Mesothelial cell of epicardium (in vitro differentiated cells): Measurements from ENCODE around the gene PLEKHH1. TPM values are rescaled to one million over a fixed set of nuclear protein-coding genes. Genes with fewer than 3 reads are reported as not detected.

Source experiments
- DNase-seq, 2 experiments: peaks; one replicate each; pipeline ENCODE4 v3.0.0; 2021; ENCODE audit warnings: low spot score in 2 of 2; ENCODE audit not compliant: unreplicated experiment in 2 of 2
- H3K27ac Mint-ChIP-seq: 2 replicates; pipeline ENCODE4 v1.8.0; 2021; ENCODE audit warnings: mixed read lengths
- H3K27me3 Mint-ChIP-seq: 2 replicates; pipeline ENCODE4 v1.8.0; 2021; ENCODE audit warnings: low read depth, mixed read lengths
- H3K36me3 Mint-ChIP-seq: 2 replicates; pipeline ENCODE4 v1.8.0; 2021; ENCODE audit warnings: mixed read lengths
- H3K4me1 Mint-ChIP-seq: 2 replicates; pipeline ENCODE4 v1.8.0; 2021; ENCODE audit warnings: mixed read lengths
- H3K4me3 Mint-ChIP-seq: 2 replicates; pipeline ENCODE4 v1.8.0; 2021; ENCODE audit warnings: mild to moderate bottlenecking, moderate library complexity, mixed read lengths
- H3K9me3 Mint-ChIP-seq: 2 replicates; pipeline ENCODE4 v1.8.0; 2021; ENCODE audit warnings: mixed read lengths
- total RNA-seq: library from RNA; stranded (reverse); gene quantifications from 3 replicates; pipeline ENCODE4 v1.2.1, GENCODE V29; 2021
- TF ChIP-seq, protein P1 (sequence below): fragments of 200-600 bp; sonication (generic); IDR thresholded peaks from one replicate; pipeline ENCODE4 v1.5.0; 2021; ENCODE audit warnings: antibody characterized with exemption; ENCODE audit not compliant: unreplicated experiment

PLEKHH1 gene
- total RNA-seq, 1 donor from 2014 or later, result 21.4 TPM

GRCh38 chr14:67602076-67602475 is 69.0 kb downstream of the PLEKHH1 start:
- peaks cover 7% of the 10 kb centered on the region for H3K27me3 Mint-ChIP-seq
- H3K4me1 Mint-ChIP-seq, result peaks cover 10% of the 10 kb centered on the region
- H3K9me3 Mint-ChIP-seq, result no peaks in the 10 kb centered on the region
- no peak for DNase-seq
- H3K27ac Mint-ChIP-seq, result no peak overlapping the region
- no peaks in the 10 kb centered on the region for H3K36me3 Mint-ChIP-seq
- TF ChIP-seq, protein P1, sequence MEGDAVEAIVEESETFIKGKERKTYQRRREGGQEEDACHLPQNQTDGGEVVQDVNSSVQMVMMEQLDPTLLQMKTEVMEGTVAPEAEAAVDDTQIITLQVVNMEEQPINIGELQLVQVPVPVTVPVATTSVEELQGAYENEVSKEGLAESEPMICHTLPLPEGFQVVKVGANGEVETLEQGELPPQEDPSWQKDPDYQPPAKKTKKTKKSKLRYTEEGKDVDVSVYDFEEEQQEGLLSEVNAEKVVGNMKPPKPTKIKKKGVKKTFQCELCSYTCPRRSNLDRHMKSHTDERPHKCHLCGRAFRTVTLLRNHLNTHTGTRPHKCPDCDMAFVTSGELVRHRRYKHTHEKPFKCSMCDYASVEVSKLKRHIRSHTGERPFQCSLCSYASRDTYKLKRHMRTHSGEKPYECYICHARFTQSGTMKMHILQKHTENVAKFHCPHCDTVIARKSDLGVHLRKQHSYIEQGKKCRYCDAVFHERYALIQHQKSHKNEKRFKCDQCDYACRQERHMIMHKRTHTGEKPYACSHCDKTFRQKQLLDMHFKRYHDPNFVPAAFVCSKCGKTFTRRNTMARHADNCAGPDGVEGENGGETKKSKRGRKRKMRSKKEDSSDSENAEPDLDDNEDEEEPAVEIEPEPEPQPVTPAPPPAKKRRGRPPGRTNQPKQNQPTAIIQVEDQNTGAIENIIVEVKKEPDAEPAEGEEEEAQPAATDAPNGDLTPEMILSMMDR, result no peak
- H3K4me3 Mint-ChIP-seq, result no peak overlapping the region

DNA sequence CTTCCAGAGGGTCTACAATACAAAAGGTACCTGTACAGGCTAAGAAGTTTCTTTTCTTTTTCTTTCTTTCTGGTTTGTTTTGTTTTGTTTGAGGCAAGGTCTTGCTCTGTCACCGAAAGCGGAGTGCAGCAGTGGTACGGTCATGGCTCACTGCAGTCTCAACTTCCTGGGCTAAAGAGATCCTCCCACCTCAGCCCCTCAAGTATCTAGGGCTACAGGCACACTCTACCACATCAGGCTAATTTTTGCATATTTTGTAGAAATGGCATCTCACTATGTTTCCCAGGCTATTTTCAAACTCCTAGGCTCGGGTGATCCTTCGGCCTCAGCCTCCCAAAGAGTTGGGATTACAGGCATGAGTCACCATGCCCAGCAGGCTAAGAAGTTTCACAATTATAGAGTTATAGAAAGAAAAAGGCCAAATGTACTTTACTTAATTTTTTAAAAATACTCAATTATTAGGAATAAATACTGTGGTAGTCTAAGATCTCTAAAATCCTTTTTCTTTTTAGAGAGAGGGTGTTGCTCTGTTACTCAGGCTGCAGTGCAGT is 70.0 kb downstream of the PLEKHH1 start:
- Mint-ChIP-seq H3K27ac (no peak overlapping the region), H3K27me3 (peaks cover 7% of the 10 kb centered on the region), H3K4me1 (peaks cover 10% of the 10 kb centered on the region), H3K36me3 (no peaks in the 10 kb centered on the region), H3K9me3 (no peaks in the 10 kb centered on the region), H3K4me3 (no peak overlapping the region)
- TF ChIP-seq, protein P1, result no peak
- DNase-seq, result no peak

DNA sequence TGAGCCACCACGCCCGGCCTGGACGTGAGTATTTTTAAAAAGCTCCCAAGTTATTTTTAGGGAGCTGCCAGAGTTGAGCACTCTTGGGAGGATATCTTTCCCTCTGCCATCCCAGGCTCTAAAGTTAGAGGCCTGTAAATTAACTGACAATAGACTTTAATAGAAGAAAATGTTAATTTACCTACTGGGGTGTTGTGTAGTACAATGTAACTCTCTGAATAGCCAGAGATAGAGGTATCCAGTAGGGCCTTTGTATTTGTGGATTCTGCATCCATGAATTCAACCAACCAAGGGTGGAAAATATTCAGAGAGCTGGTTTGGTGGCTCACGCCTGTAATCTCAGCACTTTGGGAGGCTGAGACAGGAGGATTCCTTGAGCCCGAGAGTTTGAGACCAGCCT is 74.6 kb downstream of the PLEKHH1 start:
- peaks cover 12% of the 10 kb centered on the region for H3K27me3 Mint-ChIP-seq
- no peak for DNase-seq
- H3K27ac Mint-ChIP-seq, result no peak overlapping the region
- H3K4me3 Mint-ChIP-seq, result no peak overlapping the region
- TF ChIP-seq, protein P1, result no peak
- no peaks in the 10 kb centered on the region for H3K36me3 Mint-ChIP-seq
- H3K9me3 Mint-ChIP-seq, result no peaks in the 10 kb centered on the region
- no peaks in the 10 kb centered on the region for H3K4me1 Mint-ChIP-seq

DNA sequence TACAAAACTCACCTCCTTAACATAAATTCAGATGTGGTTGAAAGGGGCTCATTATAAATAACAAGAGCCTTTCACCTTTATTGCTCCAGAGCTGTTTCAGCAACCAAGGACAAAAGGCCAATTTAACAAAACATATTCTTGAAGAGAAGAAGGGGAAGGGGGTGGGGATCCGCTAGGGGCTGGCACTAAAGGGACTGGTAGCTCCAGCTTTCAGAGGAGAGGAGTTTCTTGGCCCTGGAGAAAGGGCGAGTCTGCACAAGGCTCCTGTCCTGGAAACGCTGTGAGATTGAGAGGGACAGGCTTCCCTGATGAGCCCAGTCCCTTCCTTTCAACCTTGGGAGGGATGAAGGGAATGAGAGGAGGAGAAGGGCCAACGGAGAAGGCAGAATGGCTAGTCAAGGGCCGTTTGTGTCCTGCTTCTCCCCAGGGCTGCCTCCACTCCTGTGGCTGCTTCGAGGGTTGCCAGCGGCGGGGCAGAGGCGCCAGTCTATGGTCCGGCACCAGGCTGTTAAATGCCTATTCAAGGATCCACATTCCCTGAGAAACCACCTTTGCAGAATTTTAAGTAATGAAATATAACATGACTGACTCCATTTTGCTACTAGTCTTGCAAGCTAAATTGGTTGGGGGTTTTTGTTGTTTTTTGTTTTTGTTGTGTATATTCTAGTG is 76.7 kb downstream of the PLEKHH1 start:
- no peak overlapping the region for H3K4me3 Mint-ChIP-seq
- peaks cover 10% of the 10 kb centered on the region for H3K27me3 Mint-ChIP-seq
- H3K27ac Mint-ChIP-seq, result no peak overlapping the region
- no peak for DNase-seq
- no peaks in the 10 kb centered on the region for H3K36me3 Mint-ChIP-seq
- no peaks in the 10 kb centered on the region for H3K9me3 Mint-ChIP-seq
- H3K4me1 Mint-ChIP-seq, result no peaks in the 10 kb centered on the region
- TF ChIP-seq, protein P1, result no peak

GRCh38 chr14:67610491-67610890 is 77.4 kb downstream of the PLEKHH1 start:
- Mint-ChIP-seq H3K36me3 (no peaks in the 10 kb centered on the region), H3K4me3 (no peak overlapping the region), H3K27ac (no peak overlapping the region), H3K27me3 (peaks cover 9% of the 10 kb centered on the region), H3K9me3 (no peaks in the 10 kb centered on the region), H3K4me1 (no peaks in the 10 kb centered on the region)
- DNase-seq, result no peak
- TF ChIP-seq, protein P1, result no peak
